OCI-LY7 (cell line): Measurements from ENCODE around the gene HJURP.

ENCODE experiments used
- CTCF ChIP-seq: fragments of 200-600 bp; sonication (generic); conservative IDR thresholded peaks from 2 replicates; pipeline ENCODE4 v1.5.1; 2014; ENCODE audit warnings: mild to moderate bottlenecking, antibody characterized with exemption, low read length, moderate library complexity, mixed read lengths
- EZH2phosphoT487 ChIP-seq: fragments of 200-600 bp; sonication (generic); IDR thresholded peaks from 2 replicates; pipeline ENCODE4 v1.6.1; 2018; ENCODE audit warnings: low read depth, borderline replicate concordance, mild to moderate bottlenecking, mixed run types, antibody characterized with exemption, low read length, moderate library complexity, mixed read lengths

DNA sequence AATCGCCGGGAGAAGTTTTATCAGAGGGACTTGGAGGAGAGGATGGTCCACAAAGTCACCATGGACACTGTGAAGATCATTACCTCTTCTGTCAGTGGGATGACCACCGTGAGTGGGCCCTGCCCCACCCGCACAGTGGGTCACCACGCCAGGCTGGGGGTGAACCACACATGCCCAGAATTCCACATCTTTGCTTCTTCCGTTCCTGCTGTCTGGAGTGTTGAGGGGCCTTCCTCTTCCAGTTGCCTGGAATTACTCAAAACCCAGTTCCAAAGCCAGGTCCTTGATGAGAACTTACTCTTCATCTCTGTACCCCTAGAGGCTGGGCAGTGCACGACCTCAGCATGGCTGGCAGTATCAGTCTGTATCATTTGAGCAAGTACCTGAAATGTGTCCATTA is 54.1 kb downstream of the HJURP start:
- TF ChIP-seq CTCF (no peak), EZH2phosphoT487 (no peak)
